Frontal cortex (tissue), 4 donors: Measurements from ENCODE around the gene ZNF652. TPM values are rescaled to one million over a fixed set of nuclear protein-coding genes. Genes with fewer than 3 reads are reported as not detected.

Experiments
- DNase-seq, 2 donors: peaks; one replicate each; pipeline ENCODE4 v3.0.0; 2012; ENCODE audit warnings: low spot score in 2 of 2
- FAIRE-seq: peaks from 2 replicates; lab custom pipeline; 2012; peaks lifted over from hg19 to GRCh38; lab: Jason Lieb, UNC
- total RNA-seq: library from RNA; depleted of rRNA; stranded (reverse); fragments of >200 nt; gene quantifications from one replicate; pipeline ENCODE4 v1.2.3, GENCODE V29; 2014
- donor health status: control.
- donor health status: control.
- donor health status: control.

Gene ZNF652
- total RNA-seq, 1 donor from 2014 or later: 28.5 TPM

DNA sequence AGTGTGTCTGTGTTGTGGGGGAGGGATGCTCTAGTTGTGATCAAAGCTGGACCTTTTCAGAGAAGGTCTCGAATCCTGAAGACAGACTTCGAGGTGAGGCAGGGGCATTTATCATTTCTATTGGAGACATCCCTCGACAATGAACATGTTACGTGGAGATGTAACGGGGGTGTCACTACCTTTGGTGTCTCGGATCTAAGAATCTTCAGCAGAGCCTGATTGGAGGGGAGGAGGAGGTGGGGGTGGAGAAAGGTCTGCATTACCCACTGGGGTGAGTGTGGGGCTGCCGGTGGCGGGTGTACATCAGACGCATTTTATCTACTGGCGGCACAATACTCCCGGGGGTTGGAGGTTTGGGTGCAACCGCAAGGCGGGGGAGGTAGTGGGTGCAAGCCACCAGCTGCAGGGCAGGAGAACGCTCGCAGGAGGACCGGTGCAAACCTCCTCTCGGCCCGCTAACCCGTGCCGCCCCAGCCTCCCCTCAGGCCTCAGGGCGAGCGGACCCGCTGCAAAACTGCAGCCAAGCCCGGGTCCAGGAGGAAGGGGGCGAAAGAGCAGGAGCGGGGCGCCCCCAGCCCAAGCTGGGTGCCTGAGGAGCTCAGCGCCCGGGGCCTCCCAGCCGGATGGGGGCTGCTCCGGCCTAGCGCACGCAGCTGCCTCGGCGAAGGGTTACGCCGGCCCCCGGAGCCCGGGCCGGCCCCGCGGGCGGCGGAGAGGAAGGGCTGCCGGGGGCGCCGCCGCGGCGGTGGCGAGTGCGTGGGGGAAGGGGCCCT, 735 bp downstream of the ZNF652 start:
- peak; percentile 33 to 49 for DNase-seq
- FAIRE-seq: no peak

DNA sequence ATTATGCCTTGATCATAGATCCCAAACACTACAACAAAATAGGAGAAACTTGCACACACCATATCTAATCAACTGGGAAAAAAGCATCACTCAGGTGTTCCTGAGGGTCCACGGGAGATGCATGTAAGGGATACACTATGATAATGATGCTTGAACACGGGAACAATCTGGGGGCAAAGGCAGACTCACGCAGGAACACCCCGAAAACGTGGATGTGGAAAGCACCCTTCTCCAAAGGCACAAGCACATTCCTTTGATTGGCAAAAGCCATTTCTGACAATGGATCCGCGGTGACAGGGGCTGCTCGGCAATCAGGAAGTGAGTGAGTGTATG, 1.3 kb downstream of the ZNF652 start:
- DNase-seq: no peak
- no peak for FAIRE-seq

DNA sequence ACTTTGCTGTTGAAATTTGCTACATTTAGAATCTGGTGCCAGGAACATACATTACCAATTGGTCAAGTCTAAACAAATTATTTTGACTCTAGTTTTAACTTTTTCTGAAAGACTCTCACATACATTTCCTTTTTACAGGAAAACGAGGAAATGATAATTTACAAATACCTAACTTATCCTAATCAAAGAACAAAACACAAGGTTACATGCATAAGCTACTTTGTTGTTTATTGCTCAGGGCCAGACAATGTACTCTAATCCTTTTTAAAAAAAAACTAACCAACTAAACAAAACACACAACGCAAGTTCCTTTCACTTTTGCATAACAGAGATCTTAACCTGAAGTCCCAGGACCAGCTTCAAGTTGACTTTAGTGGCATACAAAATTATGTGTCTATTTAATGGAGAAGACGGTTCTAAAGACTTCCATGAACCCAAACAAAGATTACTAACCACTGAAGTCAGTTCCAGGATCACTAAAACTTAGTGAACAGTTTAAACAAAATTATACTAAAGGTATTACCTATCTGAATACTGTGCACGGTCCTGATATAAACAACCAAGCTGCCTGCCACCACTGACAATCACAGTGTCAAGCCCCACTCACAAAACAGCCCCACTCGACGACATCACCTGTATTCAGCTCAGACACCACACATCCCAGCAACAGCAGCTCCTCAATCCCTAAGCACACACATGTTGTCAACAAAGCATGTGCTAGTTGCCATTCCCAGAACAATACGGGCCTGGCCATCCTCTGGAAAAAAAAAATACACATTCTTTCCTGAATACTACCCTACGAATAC, 1.9 kb downstream of the ZNF652 start:
- DNase-seq (peak in 1 of 2 donors; percentile 29), FAIRE-seq (no peak)

DNA sequence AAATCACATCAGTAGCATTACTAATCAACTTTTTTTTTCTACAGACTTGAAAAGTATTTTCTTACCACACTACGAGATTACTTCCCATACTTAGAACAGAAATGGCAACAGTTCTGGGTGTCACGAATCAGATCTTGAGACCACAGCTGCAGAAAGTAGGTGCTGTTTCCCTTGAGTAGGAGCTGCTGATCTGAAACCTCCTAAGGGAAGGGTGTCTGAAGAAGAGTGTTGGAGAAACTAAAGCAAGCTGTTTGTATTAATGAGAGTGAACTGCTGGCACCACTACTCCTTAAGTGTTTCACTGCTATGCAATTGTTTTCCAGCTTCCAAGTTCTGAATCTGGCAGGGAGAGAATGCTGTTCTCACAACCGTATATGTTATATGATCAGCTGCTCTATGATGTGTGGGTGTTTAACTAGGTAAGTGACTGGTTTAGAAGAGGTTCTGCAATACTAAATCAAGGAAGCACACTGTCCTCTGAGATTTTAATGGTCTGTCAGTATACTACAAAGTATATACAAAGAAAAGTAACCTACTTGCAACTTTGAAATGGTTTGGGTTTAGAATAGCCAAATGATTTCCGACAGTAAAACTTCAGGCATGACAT, 3.3 kb downstream of the ZNF652 start:
- no peak for DNase-seq
- no peak for FAIRE-seq

DNA sequence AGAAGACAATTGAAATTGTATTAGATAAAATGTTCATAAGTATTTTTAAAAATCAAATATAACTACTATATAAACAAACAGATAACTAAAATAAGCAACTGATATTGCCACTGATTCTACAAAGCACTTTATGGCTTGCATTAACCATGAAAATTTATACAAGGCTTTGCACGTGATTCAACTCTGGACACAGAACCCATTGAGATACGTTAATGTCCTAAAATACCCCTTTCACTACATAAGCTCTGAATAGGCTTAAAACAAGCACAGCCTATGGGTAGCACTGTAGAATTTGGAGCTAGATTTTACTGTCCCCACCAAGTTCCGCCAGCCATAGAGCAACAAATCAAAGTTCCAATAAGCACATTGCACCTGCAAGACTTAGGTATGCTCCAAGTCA, 4.5 kb downstream of the ZNF652 start:
- FAIRE-seq (no peak), DNase-seq (no peak)

DNA sequence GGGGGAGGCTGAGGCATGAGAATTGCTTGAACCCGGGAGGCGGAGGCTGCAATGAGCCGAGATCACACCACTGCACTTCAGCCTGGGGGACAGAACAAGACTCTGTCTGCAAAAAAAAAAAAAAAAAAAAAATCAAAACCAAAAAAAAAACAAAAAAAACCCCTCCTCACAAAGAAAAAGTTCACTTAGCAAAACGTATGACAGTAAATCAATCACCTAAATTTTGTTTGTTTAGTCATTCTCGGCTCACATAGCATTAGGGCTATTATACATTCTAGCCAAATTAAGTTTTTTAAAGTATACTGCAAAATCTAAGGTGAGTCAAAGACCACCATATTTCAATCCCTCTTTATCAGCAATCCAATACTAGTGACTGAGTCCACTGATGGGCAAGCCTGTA, 5.7 kb downstream of the ZNF652 start:
- FAIRE-seq (no peak), DNase-seq (no peak)

DNA sequence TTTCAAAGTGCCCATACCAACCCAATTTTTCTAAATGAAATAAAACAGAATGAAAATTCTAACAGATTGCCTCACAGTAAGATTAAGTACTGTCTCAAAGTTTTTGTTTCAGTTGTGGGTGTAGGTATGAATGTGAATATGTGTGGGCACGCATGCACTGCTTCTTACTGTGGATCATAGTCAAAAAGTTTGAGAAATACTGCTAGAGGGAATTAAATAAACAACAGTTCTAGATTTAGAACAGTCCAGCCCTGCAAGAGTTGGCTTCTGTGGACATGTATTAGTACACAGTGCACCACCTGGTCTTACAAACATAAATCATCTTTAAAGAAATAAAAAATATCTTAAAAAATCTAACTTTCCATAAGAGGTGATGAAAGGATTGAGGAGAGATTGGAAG, 8.4 kb downstream of the ZNF652 start:
- FAIRE-seq (no peak), DNase-seq (no peak)

DNA sequence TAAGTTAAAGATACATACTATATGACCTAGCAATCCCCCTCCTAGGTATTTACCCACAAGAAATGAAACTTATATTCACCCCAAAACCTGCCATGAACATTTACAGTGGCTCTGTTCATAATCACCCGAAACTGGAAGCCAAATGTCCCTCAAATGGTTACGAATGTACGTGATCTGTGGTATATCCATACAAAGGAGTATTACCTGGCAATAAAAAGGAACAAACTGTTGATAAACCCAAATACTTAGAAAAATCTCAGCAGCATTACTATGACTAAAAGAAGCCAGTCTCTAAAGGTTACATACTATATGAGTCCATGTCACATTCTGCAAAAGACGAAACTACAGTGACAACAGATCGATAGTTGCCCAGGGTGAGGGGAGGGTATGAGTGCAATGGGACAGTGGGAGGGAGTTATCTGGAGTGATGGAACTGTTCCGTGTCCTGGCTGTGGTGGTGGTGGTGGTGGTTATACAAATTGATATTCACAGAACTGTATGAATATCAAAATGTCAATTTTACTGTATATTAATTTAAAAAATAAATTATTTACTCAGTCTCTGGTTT, 9.4 kb downstream of the ZNF652 start:
- FAIRE-seq (no peak), DNase-seq (no peak)

DNA sequence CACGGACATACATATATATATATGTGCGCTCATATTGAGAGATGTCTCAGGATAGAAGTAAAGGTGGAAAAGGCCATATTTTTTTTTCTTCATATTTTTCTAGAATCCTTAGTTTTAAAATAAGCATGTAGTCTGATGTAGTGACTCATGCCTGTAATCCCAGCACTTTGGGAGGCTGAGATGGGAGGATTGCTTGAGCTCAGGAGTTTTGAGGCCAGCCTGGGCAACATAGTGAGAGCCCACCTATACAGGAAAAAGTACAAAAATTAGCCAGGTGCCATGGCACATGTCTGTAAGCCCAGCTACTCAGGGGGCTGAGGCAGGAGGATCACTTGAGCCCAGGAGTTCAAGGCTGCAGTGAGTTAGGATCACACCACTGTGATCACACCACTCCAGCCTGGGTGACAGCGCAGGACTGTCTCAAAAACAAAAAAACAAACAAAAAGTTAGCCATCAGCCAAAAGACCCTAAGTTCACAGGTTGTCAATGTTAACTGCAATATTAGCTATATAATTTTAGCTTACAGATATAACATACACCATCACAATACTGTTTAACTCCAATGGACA, 10.4 kb downstream of the ZNF652 start:
- FAIRE-seq (no peak), DNase-seq (no peak)

DNA sequence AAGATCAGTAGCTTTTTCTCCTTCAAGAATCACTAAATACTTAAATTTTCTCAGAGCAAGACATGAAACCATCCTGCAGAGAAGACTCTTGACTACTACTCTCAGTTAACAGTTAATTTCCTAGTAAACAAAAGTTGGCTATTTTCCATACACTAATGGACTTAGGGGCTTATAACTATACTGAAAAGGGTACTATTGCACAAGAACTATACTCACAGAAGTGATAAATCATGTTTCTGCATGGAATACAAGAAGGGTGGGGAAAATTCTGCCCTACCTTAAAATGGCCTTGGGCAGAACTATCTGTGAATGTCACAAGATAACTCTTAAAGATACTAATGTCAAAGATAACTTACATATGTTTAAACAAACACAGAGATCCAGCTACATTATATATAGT, 12.5 kb downstream of the ZNF652 start:
- FAIRE-seq (no peak), DNase-seq (no peak)

DNA sequence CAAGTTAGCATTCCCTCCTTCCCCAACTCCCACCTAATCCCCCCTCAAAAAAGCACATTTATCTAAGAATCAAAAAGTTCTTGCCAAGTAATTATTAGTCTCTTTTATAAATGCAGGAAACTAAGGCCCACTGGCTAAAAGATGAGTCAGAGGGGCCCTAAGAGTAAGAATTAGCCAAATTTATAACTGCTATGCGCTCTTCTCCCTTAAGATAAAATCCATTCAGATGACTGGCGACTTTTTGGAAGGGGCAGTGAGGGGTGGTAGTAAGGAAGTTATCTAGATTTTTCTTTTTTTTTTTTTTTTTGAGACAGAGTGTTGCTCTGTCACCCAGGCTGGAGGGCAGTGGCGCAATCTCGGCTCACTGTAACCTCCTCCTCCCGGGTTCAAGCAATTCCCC, 17.1 kb downstream of the ZNF652 start:
- DNase-seq (no peak), FAIRE-seq (no peak)

DNA sequence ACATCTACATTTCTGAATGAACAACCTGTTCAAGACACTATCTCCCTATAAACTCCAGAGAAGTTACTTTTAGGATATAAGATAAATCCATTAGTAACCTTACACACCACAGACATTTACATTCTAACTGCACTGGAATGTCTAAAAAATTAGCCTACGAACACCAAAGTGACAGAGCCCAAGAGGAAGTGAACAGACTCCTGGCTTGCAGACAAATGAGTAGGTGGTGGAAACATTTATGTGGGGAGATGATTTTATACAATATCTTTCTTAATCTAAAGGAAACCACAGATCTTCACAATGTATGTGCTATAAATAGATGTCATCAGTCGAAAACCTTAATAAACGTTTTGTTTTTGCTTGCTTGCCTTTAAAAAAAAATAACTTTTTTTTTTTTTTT, 18.8 kb downstream of the ZNF652 start:
- DNase-seq (no peak), FAIRE-seq (no peak)

DNA sequence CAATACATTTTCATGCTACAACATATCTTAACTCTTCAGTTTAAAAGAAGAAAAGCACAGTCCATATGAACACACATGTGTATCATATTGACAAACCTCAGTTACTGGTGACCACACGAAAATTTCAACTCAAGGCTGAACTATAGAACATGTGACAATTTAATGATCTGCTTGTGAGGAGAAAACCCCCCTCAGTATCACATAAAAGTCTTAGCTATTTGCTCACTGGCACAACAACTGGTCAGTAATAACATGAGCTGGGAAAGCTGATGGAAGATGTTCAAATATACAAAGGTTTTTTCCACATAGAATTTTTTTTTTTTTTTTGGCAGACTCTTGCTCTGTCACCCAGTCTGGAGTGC, 19.5 kb downstream of the ZNF652 start:
- FAIRE-seq: no peak
- no peak for DNase-seq

DNA sequence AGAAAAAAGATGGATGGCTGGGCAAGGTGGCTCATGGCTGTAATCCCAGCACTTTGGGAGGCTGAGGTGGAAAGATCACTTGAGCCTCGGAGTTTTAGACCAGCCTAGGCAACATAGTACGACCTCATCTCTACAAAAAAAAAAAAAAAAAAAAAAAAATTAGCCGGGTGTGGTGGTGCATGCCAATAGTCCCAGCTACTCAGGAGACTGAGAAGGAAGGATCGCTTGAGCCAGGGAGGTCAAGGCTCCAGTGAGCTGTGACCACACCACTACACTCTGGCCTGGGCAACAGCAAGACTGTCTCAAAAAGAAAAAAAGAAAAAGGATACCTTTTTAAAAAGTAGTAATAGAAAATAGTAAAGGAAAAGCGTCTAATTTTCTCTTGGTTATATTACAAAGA, 20.7 kb downstream of the ZNF652 start:
- DNase-seq (no peak), FAIRE-seq (no peak)

DNA sequence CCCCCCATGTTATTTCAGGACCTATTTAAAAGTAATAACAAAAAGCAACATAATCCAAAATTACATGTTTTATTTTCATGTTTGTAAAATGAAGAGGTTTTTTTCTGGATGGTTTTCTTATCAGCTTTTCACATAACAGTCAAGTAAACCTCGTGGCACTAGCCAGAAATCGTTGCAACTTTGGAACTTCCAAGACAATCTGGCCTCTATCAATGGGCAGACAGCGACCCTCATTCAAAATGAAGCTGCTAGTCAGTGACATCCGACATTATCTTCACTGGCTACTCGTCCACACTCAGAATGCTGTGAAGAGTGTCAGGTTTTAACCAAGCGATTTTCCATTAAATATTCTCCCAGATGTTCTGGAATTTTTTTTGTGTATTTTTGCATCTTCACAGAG, 22.7 kb downstream of the ZNF652 start:
- FAIRE-seq: no peak
- DNase-seq: no peak

DNA sequence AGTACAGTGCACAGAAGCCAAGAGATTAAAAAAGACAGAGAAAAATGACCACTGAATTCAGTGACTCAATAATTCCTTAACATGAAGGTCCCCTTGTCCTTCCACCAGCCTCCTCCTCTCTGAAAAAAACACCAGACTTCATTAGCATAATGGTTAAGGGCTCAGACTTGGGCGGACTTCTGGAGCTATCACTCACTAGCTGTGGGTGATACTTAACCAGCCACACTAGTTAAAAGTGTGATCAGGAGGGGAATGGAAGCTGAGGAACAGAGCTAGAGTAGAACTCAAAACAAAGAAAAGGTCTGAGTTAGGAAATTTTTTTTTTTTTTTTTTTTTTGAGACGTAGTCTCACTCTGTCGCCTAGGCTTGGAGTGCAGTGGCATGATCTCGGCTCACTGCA, 23.2 kb downstream of the ZNF652 start:
- no peak for FAIRE-seq
- no peak for DNase-seq

DNA sequence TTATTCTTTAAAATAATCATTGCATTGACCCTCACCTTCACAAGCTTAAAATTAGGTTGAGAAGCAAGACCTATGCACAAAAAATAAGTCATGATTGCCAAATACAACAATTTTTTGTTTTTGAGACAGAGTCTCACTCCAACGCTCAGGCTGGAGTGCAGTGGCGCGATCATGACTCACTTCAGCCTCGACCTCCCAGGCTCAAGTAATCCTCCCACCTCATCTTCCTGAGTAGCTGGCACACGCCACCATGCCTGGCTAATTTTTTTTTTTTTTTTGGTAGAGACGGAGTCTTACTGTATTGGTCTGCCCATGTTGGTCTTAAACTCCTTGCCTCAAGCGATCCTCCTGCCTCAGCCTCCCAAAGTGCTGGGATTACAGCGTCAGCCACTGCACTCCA, 24.2 kb downstream of the ZNF652 start:
- FAIRE-seq (no peak), DNase-seq (no peak)

DNA sequence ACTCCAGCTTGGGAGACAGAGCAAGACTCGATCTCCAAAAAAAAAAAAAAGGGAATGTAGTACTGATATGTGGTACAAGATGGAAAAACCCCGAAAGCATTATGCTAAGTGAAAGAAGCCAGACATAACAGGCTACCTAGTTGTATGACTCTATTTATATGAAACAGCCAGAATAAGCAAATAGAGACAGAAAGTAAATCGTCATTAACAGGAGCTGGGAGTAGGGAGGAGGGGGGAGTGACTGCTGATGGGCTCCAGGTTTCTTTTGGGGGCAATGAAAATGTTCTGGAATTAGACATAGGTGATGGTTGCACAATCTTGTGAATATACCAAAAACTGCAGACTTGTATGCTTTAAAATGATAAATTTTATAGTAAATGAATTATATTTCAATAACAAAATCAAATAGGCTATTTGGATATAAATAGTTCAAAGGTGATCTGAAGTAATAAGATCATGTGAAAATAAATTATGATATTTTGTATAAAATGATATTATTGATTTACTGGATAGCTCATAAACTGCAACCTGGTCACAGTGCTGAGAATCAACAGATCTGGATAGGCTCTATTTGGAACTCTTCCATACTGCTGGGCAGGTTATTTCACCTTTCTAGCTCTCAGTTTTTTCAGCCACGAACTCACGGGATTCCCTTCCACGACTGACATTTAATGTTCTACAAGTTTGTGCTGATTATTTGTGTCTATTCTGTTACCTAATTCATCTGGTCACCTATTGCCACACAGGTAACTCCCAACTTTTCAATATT, 27.1 kb downstream of the ZNF652 start:
- DNase-seq: no peak
- no peak for FAIRE-seq

DNA sequence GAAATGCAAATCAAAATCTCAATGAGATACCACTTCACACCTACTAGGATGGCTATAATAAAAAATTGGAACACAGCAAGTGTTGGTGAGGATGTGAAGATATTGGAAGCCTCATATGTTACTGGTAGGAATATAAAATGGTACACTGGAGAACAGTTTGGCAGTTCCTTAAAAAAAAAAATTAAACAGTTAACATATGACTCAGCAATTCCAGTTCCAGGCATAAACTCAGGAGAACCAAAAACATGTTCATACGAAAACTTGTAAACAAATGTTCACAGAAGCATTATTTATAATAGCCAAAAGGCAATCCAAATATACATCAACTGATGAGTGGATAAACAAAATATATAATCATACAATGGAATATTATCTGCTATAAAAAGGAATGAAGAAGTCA, 28.2 kb downstream of the ZNF652 start:
- no peak for DNase-seq
- no peak for FAIRE-seq
